GM23338 (cell line): ENCODE results near the gene TSPAN3. TPM values are rescaled to one million over a fixed set of nuclear protein-coding genes. Genes with fewer than 3 reads are reported as not detected.

Source experiments
- ATAC-seq: fragments of 200-7000 bp; cut with Tn5 transposase; 3 replicates; pipeline ENCODE4 v1.9.1; 2020
- DNase-seq: peaks from one replicate; pipeline ENCODE4 v3.0.0-alpha.2; 2015; ENCODE audit warnings: low spot score
- H2AFZ ChIP-seq: fragments of 200-600 bp; sonication (generic); 2 replicates; pipeline ENCODE4 v1.8.0; 2016; ENCODE audit warnings: antibody characterized with exemption, mild to moderate bottlenecking, moderate library complexity
- H3F3A ChIP-seq: fragments of 200-600 bp; sonication (generic); replicated peaks from 2 replicates; pipeline ENCODE4 v1.8.0; 2017; ENCODE audit warnings: antibody characterized with exemption, mixed run types, low read depth
- H3K27ac ChIP-seq: fragments of 200-600 bp; sonication (generic); 2 replicates; pipeline ENCODE4 v1.6.1; 2016; ENCODE audit warnings: low read depth
- H3K27me3 ChIP-seq: fragments of 200-600 bp; sonication (generic); 2 replicates; pipeline ENCODE4 v1.8.0; 2016; ENCODE audit warnings: mild to moderate bottlenecking, mixed run types, moderate library complexity; ENCODE audit not compliant: insufficient read depth
- H3K36me3 ChIP-seq: fragments of 200-600 bp; sonication (generic); 2 replicates; pipeline ENCODE4 v1.8.0; 2016; ENCODE audit warnings: mild to moderate bottlenecking; ENCODE audit not compliant: insufficient read depth
- H3K4me1 ChIP-seq: fragments of 200-600 bp; sonication (generic); 2 replicates; pipeline ENCODE4 v1.8.0; 2016; ENCODE audit warnings: mild to moderate bottlenecking, moderate library complexity; ENCODE audit not compliant: insufficient read depth
- H3K4me2 ChIP-seq: fragments of 200-600 bp; sonication (generic); 2 replicates; pipeline ENCODE4 v1.7.1; 2017; ENCODE audit warnings: mixed run types
- H3K4me3 ChIP-seq: fragments of 200-600 bp; sonication (generic); 2 replicates; pipeline ENCODE4 v1.6.1; 2016; ENCODE audit warnings: mixed run types
- H3K79me2 ChIP-seq: fragments of 200-600 bp; sonication (generic); replicated peaks from 2 replicates; pipeline ENCODE4 v1.8.0; 2017; ENCODE audit warnings: mild to moderate bottlenecking; ENCODE audit not compliant: insufficient read depth
- H3K9me2 ChIP-seq: fragments of 200-600 bp; sonication (generic); 2 replicates; pipeline ENCODE4 v1.8.0; 2017; ENCODE audit not compliant: insufficient read depth
- H4K20me1 ChIP-seq: fragments of 200-600 bp; sonication (generic); replicated peaks from 2 replicates; pipeline ENCODE4 v1.8.0; 2017; ENCODE audit warnings: mild to moderate bottlenecking; ENCODE audit not compliant: insufficient read depth
- H3K27ac Mint-ChIP-seq: 2 replicates; pipeline ENCODE4 v1.8.0; 2020; ENCODE audit warnings: inconsistent platforms, mild to moderate bottlenecking, moderate library complexity, mixed read lengths
- H3K27me3 Mint-ChIP-seq: 3 replicates; pipeline ENCODE4 v1.8.0; 2022; ENCODE audit warnings: low read depth, mild to moderate bottlenecking, moderate library complexity, mixed read lengths, inconsistent platforms; ENCODE audit not compliant: insufficient read depth, poor library complexity
- H3K36me3 Mint-ChIP-seq: 3 replicates; pipeline ENCODE4 v1.8.0; 2021; ENCODE audit warnings: low read depth, mild to moderate bottlenecking, inconsistent platforms, moderate library complexity, mixed read lengths
- H3K4me1 Mint-ChIP-seq: 3 replicates; pipeline ENCODE4 v1.8.0; 2020; ENCODE audit warnings: mild to moderate bottlenecking, inconsistent platforms, mixed read lengths
- H3K4me3 Mint-ChIP-seq: 3 replicates; pipeline ENCODE4 v1.8.0; 2021; ENCODE audit warnings: moderate library complexity, mild to moderate bottlenecking, inconsistent platforms, mixed read lengths
- H3K9me3 Mint-ChIP-seq: 3 replicates; pipeline ENCODE4 v1.8.0; 2020; ENCODE audit warnings: moderate library complexity, mild to moderate bottlenecking, inconsistent platforms, mixed read lengths
- CREB1 ChIP-seq: fragments of 250-450 bp; sonication (Bioruptor Pico); IDR thresholded peaks from 2 replicates; pipeline ENCODE4 v1.5.0; 2020; ENCODE audit warnings: low read depth, mild to moderate bottlenecking, moderate library complexity
- EZH2 ChIP-seq: fragments of 200-600 bp; sonication (generic); IDR thresholded peaks from one replicate; pipeline ENCODE4 v1.8.0; 2017; ENCODE audit warnings: antibody characterized with exemption, mild to moderate bottlenecking, low read depth; ENCODE audit not compliant: unreplicated experiment
- EZH2phosphoT487 ChIP-seq: fragments of 200-600 bp; sonication (generic); IDR thresholded peaks from one replicate; pipeline ENCODE4 v1.8.1; 2018; ENCODE audit warnings: antibody characterized with exemption; ENCODE audit not compliant: unreplicated experiment
- JUNB ChIP-seq: IDR thresholded peaks from one replicate; pipeline ENCODE4 v1.6.1; 2016; ENCODE audit warnings: antibody characterized with exemption; ENCODE audit not compliant: unreplicated experiment
- NANOG ChIP-seq: IDR thresholded peaks from 2 replicates; pipeline ENCODE4 v1.6.1; 2016; ENCODE audit warnings: antibody characterized with exemption, borderline replicate concordance
- STAT1 ChIP-seq: IDR thresholded peaks from one replicate; pipeline ENCODE4 v1.6.1; 2016; ENCODE audit warnings: antibody characterized with exemption; ENCODE audit not compliant: unreplicated experiment
- ZNF114 ChIP-seq: fragments of 250-450 bp; sonication (Bioruptor Pico); IDR thresholded peaks from 2 replicates; pipeline ENCODE4 v1.5.0; 2020; ENCODE audit warnings: mild to moderate bottlenecking, moderate library complexity
- ZNF331 ChIP-seq: fragments of 250-450 bp; sonication (Bioruptor Pico); IDR thresholded peaks from 2 replicates; pipeline ENCODE4 v1.5.0; 2020; ENCODE audit warnings: low read depth, mild to moderate bottlenecking, moderate library complexity
- ZNF462 ChIP-seq: fragments of 250-450 bp; sonication (Bioruptor Pico); IDR thresholded peaks from 2 replicates; pipeline ENCODE4 v1.5.0; 2020; ENCODE audit warnings: mild to moderate bottlenecking, moderate library complexity
- polyA plus RNA-seq: library from polyadenylated mRNA; unstranded; fragments of >200 nt; fragmentation: Nextera tagmentation; extraction: Ambion mirVana; gene quantifications from 2 replicates; pipeline ENCODE4 v1.2.1, GENCODE V29; 2016
- total RNA-seq: library from RNA; depleted of rRNA; stranded (reverse); fragments of >200 nt; shearing (Covaris generic); gene quantifications from 2 replicates; pipeline ENCODE4 v1.2.3, GENCODE V29; 2014
- TF ChIP-seq, protein P1 (sequence below): IDR thresholded peaks from one replicate; pipeline ENCODE4 v1.6.1; 2018; ENCODE audit warnings: antibody characterized with exemption; ENCODE audit not compliant: unreplicated experiment
- TF ChIP-seq, protein P2 (sequence below): IDR thresholded peaks from 2 replicates; pipeline ENCODE4 v1.6.1; 2016; ENCODE audit warnings: antibody characterized with exemption

The TSPAN3 gene
- total and polyA plus RNA-seq, 2 experiments from 2014 or later, result 72.5 to 159 TPM

- TF ChIP-seq, protein P1, sequence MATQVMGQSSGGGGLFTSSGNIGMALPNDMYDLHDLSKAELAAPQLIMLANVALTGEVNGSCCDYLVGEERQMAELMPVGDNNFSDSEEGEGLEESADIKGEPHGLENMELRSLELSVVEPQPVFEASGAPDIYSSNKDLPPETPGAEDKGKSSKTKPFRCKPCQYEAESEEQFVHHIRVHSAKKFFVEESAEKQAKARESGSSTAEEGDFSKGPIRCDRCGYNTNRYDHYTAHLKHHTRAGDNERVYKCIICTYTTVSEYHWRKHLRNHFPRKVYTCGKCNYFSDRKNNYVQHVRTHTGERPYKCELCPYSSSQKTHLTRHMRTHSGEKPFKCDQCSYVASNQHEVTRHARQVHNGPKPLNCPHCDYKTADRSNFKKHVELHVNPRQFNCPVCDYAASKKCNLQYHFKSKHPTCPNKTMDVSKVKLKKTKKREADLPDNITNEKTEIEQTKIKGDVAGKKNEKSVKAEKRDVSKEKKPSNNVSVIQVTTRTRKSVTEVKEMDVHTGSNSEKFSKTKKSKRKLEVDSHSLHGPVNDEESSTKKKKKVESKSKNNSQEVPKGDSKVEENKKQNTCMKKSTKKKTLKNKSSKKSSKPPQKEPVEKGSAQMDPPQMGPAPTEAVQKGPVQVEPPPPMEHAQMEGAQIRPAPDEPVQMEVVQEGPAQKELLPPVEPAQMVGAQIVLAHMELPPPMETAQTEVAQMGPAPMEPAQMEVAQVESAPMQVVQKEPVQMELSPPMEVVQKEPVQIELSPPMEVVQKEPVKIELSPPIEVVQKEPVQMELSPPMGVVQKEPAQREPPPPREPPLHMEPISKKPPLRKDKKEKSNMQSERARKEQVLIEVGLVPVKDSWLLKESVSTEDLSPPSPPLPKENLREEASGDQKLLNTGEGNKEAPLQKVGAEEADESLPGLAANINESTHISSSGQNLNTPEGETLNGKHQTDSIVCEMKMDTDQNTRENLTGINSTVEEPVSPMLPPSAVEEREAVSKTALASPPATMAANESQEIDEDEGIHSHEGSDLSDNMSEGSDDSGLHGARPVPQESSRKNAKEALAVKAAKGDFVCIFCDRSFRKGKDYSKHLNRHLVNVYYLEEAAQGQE, result no peak
- no peak for TF ChIP-seq ZNF114 (CRISPR knock-in tag)
- TF ChIP-seq ZNF331 (CRISPR knock-in tag), result no peak
- no peak for TF ChIP-seq NANOG
These were observed 27.0 kb upstream of the TSPAN3 start (continued) for GRCh38 chr15:77097921-77098320.

- Histone ChIP-seq H3K9me2 (no peaks in the 10 kb centered on the region), H3K4me3 (no peak overlapping the region), H2AFZ (no peak overlapping the region), H3K4me1 (no peaks in the 10 kb centered on the region), H3K36me3 (no peaks in the 10 kb centered on the region), H3K4me2 (no peak overlapping the region), H3F3A (no peaks in the 10 kb centered on the region), H3K27me3 (no peaks in the 10 kb centered on the region), H3K79me2 (no peaks in the 10 kb centered on the region), H3K27ac (no peak overlapping the region), H4K20me1 (no peaks in the 10 kb centered on the region)
- H3K4me3 Mint-ChIP-seq, result no peak overlapping the region
- H3K9me3 Mint-ChIP-seq, result no peaks in the 10 kb centered on the region
- H3K36me3 Mint-ChIP-seq, result no peaks in the 10 kb centered on the region; the same call in 2 of the 3 replicates
- H3K27me3 Mint-ChIP-seq, result peaks cover 8% of the 10 kb centered on the region
- H3K4me1 Mint-ChIP-seq, result peaks cover 13% of the 10 kb centered on the region
- DNase-seq (no peak), ATAC-seq (no peak)
- no peak overlapping the region for H3K27ac Mint-ChIP-seq
- TF ChIP-seq ZNF462 (CRISPR knock-in tag) (no peak), JUNB (no peak), ZNF114 (CRISPR knock-in tag) (no peak), NANOG (no peak), EZH2phosphoT487 (no peak), STAT1 (no peak), CREB1 (CRISPR knock-in tag) (no peak), EZH2 (no peak)
- TF ChIP-seq, protein P2, sequence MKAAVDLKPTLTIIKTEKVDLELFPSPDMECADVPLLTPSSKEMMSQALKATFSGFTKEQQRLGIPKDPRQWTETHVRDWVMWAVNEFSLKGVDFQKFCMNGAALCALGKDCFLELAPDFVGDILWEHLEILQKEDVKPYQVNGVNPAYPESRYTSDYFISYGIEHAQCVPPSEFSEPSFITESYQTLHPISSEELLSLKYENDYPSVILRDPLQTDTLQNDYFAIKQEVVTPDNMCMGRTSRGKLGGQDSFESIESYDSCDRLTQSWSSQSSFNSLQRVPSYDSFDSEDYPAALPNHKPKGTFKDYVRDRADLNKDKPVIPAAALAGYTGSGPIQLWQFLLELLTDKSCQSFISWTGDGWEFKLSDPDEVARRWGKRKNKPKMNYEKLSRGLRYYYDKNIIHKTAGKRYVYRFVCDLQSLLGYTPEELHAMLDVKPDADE, result no peak
- TF ChIP-seq, protein P1, result no peak
These were observed 26.4 kb upstream of the TSPAN3 start for GRCh38 chr15:77097248-77097721.
